Thoracic aorta (tissue), 2 donors: Measurements from ENCODE around the gene DOCK7. TPM values are rescaled to one million over a fixed set of nuclear protein-coding genes. Genes with fewer than 3 reads are reported as not detected.

ENCODE experiments used
- ATAC-seq: fragments of 150-250 bp; one replicate; pipeline ENCODE4 v1.8.0; 2017; ENCODE audit warnings: low read depth; ENCODE audit not compliant: insufficient number of reproducible peaks, low FRiP score
- DNase-seq: peaks from one replicate; pipeline ENCODE4 v3.0.0-alpha.2; 2020; ENCODE audit warnings: low spot score
- H3K27ac ChIP-seq, 2 donors: fragments of 200-600 bp; sonication (generic); 1 replicate in 1 of 2; 2 replicates in 1 of 2; pipeline ENCODE4 v1.5.1; 2016; ENCODE audit warnings: mild to moderate bottlenecking in 2 of 2, moderate library complexity in 2 of 2
- H3K27me3 ChIP-seq: fragments of 200-600 bp; sonication (generic); replicated peaks from 2 replicates; pipeline ENCODE4 v1.6.0; 2016; ENCODE audit warnings: mild to moderate bottlenecking; ENCODE audit not compliant: insufficient read depth
- H3K36me3 ChIP-seq: fragments of 200-600 bp; sonication (generic); one replicate; pipeline ENCODE4 v1.5.1; 2016
- H3K4me1 ChIP-seq, 2 donors: fragments of 200-600 bp; sonication (generic); 1 replicate in 1 of 2; 2 replicates in 1 of 2; pipeline versions ENCODE4 v1.5.1 to v1.6.0; 2016; ENCODE audit warnings: low read depth in 2 of 2, mild to moderate bottlenecking in 1 of 2; ENCODE audit not compliant: control insufficient read depth in 1 of 2
- H3K4me3 ChIP-seq: fragments of 200-600 bp; sonication (generic); 2 replicates; pipeline ENCODE4 v1.5.1; 2016; ENCODE audit warnings: mild to moderate bottlenecking
- H3K9me3 ChIP-seq: fragments of 200-600 bp; sonication (generic); 2 replicates; pipeline ENCODE4 v1.5.1; 2016
- total RNA-seq, 2 donors: library from RNA; depleted of rRNA; stranded (reverse); fragments of >200 nt; gene quantifications; one replicate each; pipeline versions ENCODE4 v1.1.0 to v1.2.3, GENCODE V29; 2016
- TF ChIP-seq, protein P1 (sequence below): fragments of 200-600 bp; sonication (generic); IDR thresholded peaks from one replicate; pipeline ENCODE4 v1.5.1; 2019; ENCODE audit warnings: antibody characterized with exemption

Gene DOCK7
- total RNA-seq, 2 donors from 2014 or later = 52.7 to 75.7 TPM

DNA sequence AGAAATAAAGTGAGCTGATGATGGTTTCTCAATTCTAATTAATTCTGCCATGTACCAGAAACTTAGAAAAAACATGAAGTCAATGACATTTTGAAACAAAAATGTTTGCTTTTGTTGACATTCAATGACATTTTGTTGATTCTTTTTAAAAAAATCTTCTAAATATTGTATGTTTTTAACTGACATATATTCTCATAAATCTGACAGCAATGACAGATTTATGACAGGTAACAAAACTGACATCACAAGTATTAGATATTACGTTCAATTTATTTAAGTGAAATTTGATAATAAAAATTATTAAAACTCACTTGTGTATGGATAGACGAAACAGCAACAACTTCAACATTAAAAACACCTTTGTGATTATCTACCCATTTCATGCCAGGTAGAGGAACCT, 126.9 kb downstream of the DOCK7 start:
- Histone ChIP-seq H3K27ac (no peak overlapping the region), H3K9me3 (no peaks in the 10 kb centered on the region), H3K4me3 (no peak overlapping the region), H3K36me3 (peaks cover 5% of the 10 kb centered on the region), H3K4me1 (no peaks in the 10 kb centered on the region), H3K27me3 (no peaks in the 10 kb centered on the region)
- TF ChIP-seq, protein P1, sequence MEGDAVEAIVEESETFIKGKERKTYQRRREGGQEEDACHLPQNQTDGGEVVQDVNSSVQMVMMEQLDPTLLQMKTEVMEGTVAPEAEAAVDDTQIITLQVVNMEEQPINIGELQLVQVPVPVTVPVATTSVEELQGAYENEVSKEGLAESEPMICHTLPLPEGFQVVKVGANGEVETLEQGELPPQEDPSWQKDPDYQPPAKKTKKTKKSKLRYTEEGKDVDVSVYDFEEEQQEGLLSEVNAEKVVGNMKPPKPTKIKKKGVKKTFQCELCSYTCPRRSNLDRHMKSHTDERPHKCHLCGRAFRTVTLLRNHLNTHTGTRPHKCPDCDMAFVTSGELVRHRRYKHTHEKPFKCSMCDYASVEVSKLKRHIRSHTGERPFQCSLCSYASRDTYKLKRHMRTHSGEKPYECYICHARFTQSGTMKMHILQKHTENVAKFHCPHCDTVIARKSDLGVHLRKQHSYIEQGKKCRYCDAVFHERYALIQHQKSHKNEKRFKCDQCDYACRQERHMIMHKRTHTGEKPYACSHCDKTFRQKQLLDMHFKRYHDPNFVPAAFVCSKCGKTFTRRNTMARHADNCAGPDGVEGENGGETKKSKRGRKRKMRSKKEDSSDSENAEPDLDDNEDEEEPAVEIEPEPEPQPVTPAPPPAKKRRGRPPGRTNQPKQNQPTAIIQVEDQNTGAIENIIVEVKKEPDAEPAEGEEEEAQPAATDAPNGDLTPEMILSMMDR = no peak
- ATAC-seq (no peak), DNase-seq (no peak)

DNA sequence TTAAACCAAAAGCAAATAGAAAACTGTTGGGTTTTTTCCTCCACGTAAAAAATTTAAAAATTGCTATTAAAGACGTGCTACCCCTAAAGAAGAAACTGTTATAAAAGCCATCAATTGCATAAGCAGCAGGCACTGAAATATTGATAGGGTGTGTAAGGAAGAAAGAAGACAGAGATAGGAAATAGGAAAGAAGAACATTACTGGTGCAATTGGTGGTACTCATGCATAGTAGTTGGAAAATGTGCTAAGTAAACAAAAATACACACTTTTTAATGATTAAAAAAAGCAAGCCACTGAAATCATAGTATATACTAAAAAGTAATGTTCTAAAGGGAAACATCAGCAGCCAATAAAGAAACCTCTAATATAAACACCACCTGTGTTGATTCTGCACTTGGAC, 143.6 kb downstream of the DOCK7 start:
- H3K9me3 ChIP-seq = no peaks in the 10 kb centered on the region
- no peak overlapping the region for H3K27ac ChIP-seq
- no peaks in the 10 kb centered on the region for H3K4me1 ChIP-seq
- peaks cover 3% of the 10 kb centered on the region for H3K36me3 ChIP-seq
- ATAC-seq = no peak
- TF ChIP-seq, protein P1 = no peak
- no peaks in the 10 kb centered on the region for H3K27me3 ChIP-seq
- DNase-seq = no peak
- no peak overlapping the region for H3K4me3 ChIP-seq

DNA sequence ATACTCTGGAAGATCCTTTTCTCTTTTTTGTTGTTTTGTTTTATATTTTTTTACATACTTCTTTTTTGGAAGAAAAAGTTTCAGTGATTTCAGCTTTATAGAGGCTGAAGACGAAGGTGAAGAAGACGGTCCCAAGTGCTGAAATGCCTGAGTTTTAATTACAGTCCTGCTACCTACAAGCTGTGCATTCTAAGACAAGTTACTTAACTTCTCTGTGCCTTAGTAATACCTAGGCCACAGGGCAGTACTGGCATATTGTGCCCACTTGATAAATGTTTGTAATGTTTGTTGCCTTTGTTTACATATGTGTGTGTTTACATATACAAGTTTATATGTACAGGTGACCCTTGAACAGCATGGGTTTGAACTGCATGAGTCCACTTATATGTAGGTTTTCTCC, 147.1 kb downstream of the DOCK7 start:
- Histone ChIP-seq H3K27me3 (no peaks in the 10 kb centered on the region), H3K4me3 (no peak overlapping the region), H3K27ac (no peak overlapping the region), H3K4me1 (no peaks in the 10 kb centered on the region), H3K36me3 (peaks cover 3% of the 10 kb centered on the region), H3K9me3 (no peaks in the 10 kb centered on the region)
- TF ChIP-seq, protein P1 = no peak
- ATAC-seq = no peak
- DNase-seq = no peak

DNA sequence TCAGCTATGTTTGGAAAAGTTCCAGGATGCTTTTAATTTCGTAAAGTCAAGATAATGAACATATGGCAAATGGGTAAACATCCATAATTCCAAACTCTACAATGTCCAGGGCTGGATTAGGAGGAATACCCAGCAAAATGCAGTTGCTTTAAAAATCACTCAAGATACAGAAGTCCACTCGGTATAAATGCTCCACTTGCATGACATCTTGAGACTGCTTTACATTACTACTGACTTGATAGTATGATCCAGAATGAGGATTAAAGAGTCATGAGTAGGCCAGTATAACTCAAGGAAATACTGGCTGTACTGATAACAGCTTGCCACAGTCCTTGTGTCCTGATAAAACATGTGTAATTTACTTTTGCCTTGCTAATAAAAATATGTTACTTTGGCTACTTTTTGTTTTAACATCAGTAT, 149.1 kb downstream of the DOCK7 start:
- no peak overlapping the region for H3K4me3 ChIP-seq
- H3K27ac ChIP-seq = no peak overlapping the region
- H3K9me3 ChIP-seq = no peaks in the 10 kb centered on the region
- no peaks in the 10 kb centered on the region for H3K4me1 ChIP-seq
- TF ChIP-seq, protein P1 = no peak
- no peaks in the 10 kb centered on the region for H3K27me3 ChIP-seq
- ATAC-seq = no peak
- H3K36me3 ChIP-seq = peaks cover 8% of the 10 kb centered on the region
- DNase-seq = no peak

DNA sequence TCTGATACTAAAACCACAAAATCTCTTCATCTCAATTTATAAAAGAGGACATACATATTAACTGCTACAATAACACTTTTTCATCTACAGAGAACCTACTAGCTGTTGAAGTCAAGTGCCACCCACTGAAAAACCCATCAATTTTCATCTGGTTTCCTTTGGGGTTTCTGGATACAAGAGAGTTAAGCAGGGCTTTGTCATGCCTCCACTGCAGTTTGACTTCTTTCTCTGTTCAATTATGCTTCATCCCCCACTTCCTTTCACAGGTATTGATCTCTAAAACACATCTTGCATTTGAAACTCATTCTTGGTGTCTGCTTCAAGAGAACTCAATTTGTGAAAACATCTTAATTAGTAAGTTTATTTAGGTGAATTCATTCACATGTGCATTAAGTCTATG, 151.3 kb downstream of the DOCK7 start:
- no peak for DNase-seq
- no peaks in the 10 kb centered on the region for H3K9me3 ChIP-seq
- no peak overlapping the region for H3K27ac ChIP-seq
- no peak for ATAC-seq
- H3K4me3 ChIP-seq = no peak overlapping the region
- peaks cover 8% of the 10 kb centered on the region for H3K36me3 ChIP-seq
- no peaks in the 10 kb centered on the region for H3K4me1 ChIP-seq
- TF ChIP-seq, protein P1 = no peak
- no peaks in the 10 kb centered on the region for H3K27me3 ChIP-seq
